Keratinocyte (primary cell): ENCODE data around the gene LRRIQ1.
A peak's percentile ranks its signal among the peaks of the same experiment; 100 is the strongest.

Source experiments
- EZH2 ChIP-seq: IDR thresholded peaks from one replicate; pipeline ENCODE4 v1.6.1; 2012; ENCODE audit warnings: inconsistent platforms, mild to moderate bottlenecking, low read length, moderate library complexity
- TF ChIP-seq, protein P1 (sequence below), 3 experiments: IDR thresholded peaks in 1 of 3; conservative IDR thresholded peaks in 1 of 3; optimal IDR thresholded peaks in 1 of 3; 2 replicates in 2 of 3; 3 replicates in 1 of 3; pipeline versions ENCODE3 to v1.5.1; 2011; ENCODE audit warnings: low read length in 3 of 3, mild to moderate bottlenecking in 3 of 3, moderate library complexity in 2 of 3, control low read depth in 1 of 3, inconsistent platforms in 1 of 3; ENCODE audit not compliant: insufficient read depth in 2 of 3; ENCODE audit errors: extremely low read depth in 1 of 3

DNA sequence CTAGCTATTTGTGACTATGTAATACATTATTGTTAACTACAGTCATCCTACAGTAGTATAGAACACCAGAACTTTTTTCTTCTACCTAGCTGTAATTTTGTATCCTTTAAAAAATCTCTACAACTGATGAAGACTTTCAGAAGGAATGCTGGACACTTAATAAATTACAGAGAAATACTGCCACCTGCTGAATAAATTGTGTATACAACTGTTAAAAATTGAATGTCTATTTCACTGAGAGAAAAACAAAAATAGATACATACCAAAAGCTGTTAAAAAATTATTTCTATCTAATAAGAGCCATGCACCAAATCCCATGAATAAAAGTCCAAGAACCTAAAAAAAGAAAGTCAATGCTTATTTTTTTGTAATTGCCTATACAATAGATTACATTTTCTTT, 6.7 kb upstream of the LRRIQ1 start:
- TF ChIP-seq, protein P1, sequence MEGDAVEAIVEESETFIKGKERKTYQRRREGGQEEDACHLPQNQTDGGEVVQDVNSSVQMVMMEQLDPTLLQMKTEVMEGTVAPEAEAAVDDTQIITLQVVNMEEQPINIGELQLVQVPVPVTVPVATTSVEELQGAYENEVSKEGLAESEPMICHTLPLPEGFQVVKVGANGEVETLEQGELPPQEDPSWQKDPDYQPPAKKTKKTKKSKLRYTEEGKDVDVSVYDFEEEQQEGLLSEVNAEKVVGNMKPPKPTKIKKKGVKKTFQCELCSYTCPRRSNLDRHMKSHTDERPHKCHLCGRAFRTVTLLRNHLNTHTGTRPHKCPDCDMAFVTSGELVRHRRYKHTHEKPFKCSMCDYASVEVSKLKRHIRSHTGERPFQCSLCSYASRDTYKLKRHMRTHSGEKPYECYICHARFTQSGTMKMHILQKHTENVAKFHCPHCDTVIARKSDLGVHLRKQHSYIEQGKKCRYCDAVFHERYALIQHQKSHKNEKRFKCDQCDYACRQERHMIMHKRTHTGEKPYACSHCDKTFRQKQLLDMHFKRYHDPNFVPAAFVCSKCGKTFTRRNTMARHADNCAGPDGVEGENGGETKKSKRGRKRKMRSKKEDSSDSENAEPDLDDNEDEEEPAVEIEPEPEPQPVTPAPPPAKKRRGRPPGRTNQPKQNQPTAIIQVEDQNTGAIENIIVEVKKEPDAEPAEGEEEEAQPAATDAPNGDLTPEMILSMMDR (optimal IDR thresholded peaks at IDR 0.05 in 1 of 3, IDR thresholded peaks at IDR 0.05 in 1 of 3, conservative IDR thresholded peaks at IDR 0.05 in 1 of 3; ENCODE audit: extremely low read depth in 1 of 3, insufficient read depth in 2 of 3, low read length in 3 of 3) = peak in 1 of 3 experiments; percentile 35
- TF ChIP-seq EZH2 = no peak
